Neural progenitor cell (in vitro differentiated cells): ENCODE results near the gene ABLIM2.

Source experiments
- CTCF ChIP-seq: fragments of 200-600 bp; sonication (generic); IDR thresholded peaks from 2 replicates; pipeline ENCODE4 v1.5.1; 2017; ENCODE audit warnings: antibody characterized with exemption, mild to moderate bottlenecking
- EZH2 ChIP-seq: fragments of 200-600 bp; sonication (generic); IDR thresholded peaks from 2 replicates; pipeline ENCODE4 v1.6.1; 2017; ENCODE audit warnings: antibody characterized with exemption, mild to moderate bottlenecking, moderate library complexity

GRCh38 chr4:7967063-7967440 lies 191.6 kb downstream of the ABLIM2 start:
- no peak for TF ChIP-seq CTCF
- no peak for TF ChIP-seq EZH2
